Mesenteric fat pad (tissue), 1 donor: ENCODE measurements around the gene MACF1. TPM values are rescaled to one million over a fixed set of nuclear protein-coding genes. Genes with fewer than 3 reads are reported as not detected.

ENCODE experiments used
- DNase-seq: peaks from one replicate; pipeline ENCODE4 v3.0.0-alpha.2; 2020; ENCODE audit warnings: low spot score
- total RNA-seq: library from RNA; stranded (reverse); fragmentation: NEBNext Ultra II Directional; extraction: Animal tissue kit (Norgen Biotek cat#: 25700); gene quantifications from one replicate; pipeline ENCODE4 v1.2.1, GENCODE V29; 2021
- donor health status: DM: yes; HTN: yes; CAD: no.

Gene MACF1
- total RNA-seq, 1 donor from 2014 or later, result 386 TPM

- DNase-seq, result no peak
Measured at GRCh38 chr1:39348278-39348677, 143.8 kb downstream of the MACF1 start.

GRCh38 chr1:39352881-39353280, 148.4 kb downstream of the MACF1 start:
- DNase-seq, result no peak

GRCh38 chr1:39354572-39354971, 150.1 kb downstream of the MACF1 start:
- no peak for DNase-seq

- DNase-seq, result no peak
Measured at GRCh38 chr1:39358491-39358890, 154.0 kb downstream of the MACF1 start.

- no peak for DNase-seq
Measured at GRCh38 chr1:39359028-39359570, 154.6 kb downstream of the MACF1 start.

GRCh38 chr1:39360731-39361130, 156.2 kb downstream of the MACF1 start:
- DNase-seq, result no peak

GRCh38 chr1:39361446-39361845, 157.0 kb downstream of the MACF1 start:
- no peak for DNase-seq

- DNase-seq, result no peak
Measured at GRCh38 chr1:39363267-39363666, 158.8 kb downstream of the MACF1 start.

- DNase-seq, result no peak
Measured at GRCh38 chr1:39368045-39368444, 163.6 kb downstream of the MACF1 start.

GRCh38 chr1:39369565-39369964, 165.1 kb downstream of the MACF1 start:
- DNase-seq, result no peak

GRCh38 chr1:39370602-39371001, 166.1 kb downstream of the MACF1 start:
- DNase-seq, result no peak

GRCh38 chr1:39372105-39372504, 167.6 kb downstream of the MACF1 start:
- no peak for DNase-seq

- no peak for DNase-seq
Measured at GRCh38 chr1:39376656-39377055, 172.2 kb downstream of the MACF1 start.

- DNase-seq, result no peak
Measured at GRCh38 chr1:39378377-39378776, 173.9 kb downstream of the MACF1 start.

- no peak for DNase-seq
Measured at GRCh38 chr1:39379187-39379586, 174.7 kb downstream of the MACF1 start.

GRCh38 chr1:39380036-39380435, 175.5 kb downstream of the MACF1 start:
- no peak for DNase-seq

- no peak for DNase-seq
Measured at GRCh38 chr1:39381839-39382238, 177.3 kb downstream of the MACF1 start.

GRCh38 chr1:39384305-39384704, 179.8 kb downstream of the MACF1 start:
- no peak for DNase-seq

- DNase-seq, result no peak
Measured at GRCh38 chr1:39385067-39385988, 180.8 kb downstream of the MACF1 start.

- DNase-seq, result no peak
Measured at GRCh38 chr1:39386997-39387396, 182.5 kb downstream of the MACF1 start.

GRCh38 chr1:39387452-39387851, 183.0 kb downstream of the MACF1 start:
- no peak for DNase-seq

GRCh38 chr1:39391691-39392679, 187.5 kb downstream of the MACF1 start:
- no peak for DNase-seq
